Endothelial cell of umbilical vein (primary cell): Measurements from ENCODE around the gene BNIP2. TPM values are rescaled to one million over a fixed set of nuclear protein-coding genes. Genes with fewer than 3 reads are reported as not detected.

Experiments
- BruUV-seq: library from RNA; stranded (reverse); fragments of 400-500 nt; replicated peaks from 2 replicates; lab custom pipeline; 2021; lab: Mats Ljungman, UMichigan
- CTCF ChIA-PET: fragments of 300-600, 350-600 bp; sonication (Branson Sonifier 250); formaldehyde crosslinking; loops from one replicate; lab custom pipeline; 2021; ENCODE audit warnings: antibody characterized with exemption, inconsistent platforms; lab: Charles Lee
- POLR2A ChIA-PET: fragments of 300-600, 350-600 bp; sonication (Branson Sonifier 250); formaldehyde crosslinking; loops from one replicate; lab custom pipeline; 2021; ENCODE audit warnings: antibody characterized with exemption, inconsistent platforms; lab: Charles Lee
- DNase-seq: peaks from one replicate; pipeline ENCODE4 v3.0.0-alpha.2; 2011; ENCODE audit warnings: low read depth, low spot score
- FAIRE-seq: peaks from 2 replicates; lab custom pipeline; 2011; peaks lifted over from hg19 to GRCh38; lab: Jason Lieb, UNC
- H2AFZ ChIP-seq: 2 replicates; pipeline ENCODE4 v1.6.0; 2012; ENCODE audit warnings: low read depth, low read length, control low read depth, inconsistent platforms
- H3K27ac ChIP-seq: 2 replicates; pipeline ENCODE4 v1.5.1; 2011; ENCODE audit warnings: low read depth, mild to moderate bottlenecking, control low read depth, low read length, moderate library complexity; ENCODE audit not compliant: insufficient read depth
- H3K27me3 ChIP-seq, 2 experiments: 2 replicates each; pipeline versions ENCODE4 v1.6.0 to v1.6.1; 2011; ENCODE audit warnings: low read length in 2 of 2, mixed read lengths in 1 of 2; ENCODE audit not compliant: control insufficient read depth in 2 of 2, insufficient read depth in 2 of 2
- H3K36me3 ChIP-seq, 2 experiments: 2 replicates in 1 of 2; 3 replicates in 1 of 2; pipeline ENCODE4 v1.5.1; 2011; ENCODE audit warnings: low read length in 2 of 2, mild to moderate bottlenecking in 1 of 2, moderate library complexity in 1 of 2; ENCODE audit not compliant: control insufficient read depth in 2 of 2, insufficient read depth in 2 of 2; ENCODE audit errors: extremely low read depth in 1 of 2
- H3K4me1 ChIP-seq: 3 replicates; pipeline ENCODE4 v1.5.1; 2011; ENCODE audit warnings: mild to moderate bottlenecking, low read length; ENCODE audit not compliant: control insufficient read depth, insufficient read depth; ENCODE audit errors: extremely low read depth
- H3K4me2 ChIP-seq: 2 replicates; pipeline ENCODE4 v1.6.1; 2011; ENCODE audit warnings: low read length, control low read depth, mixed read lengths; ENCODE audit not compliant: insufficient read depth
- H3K4me3 ChIP-seq, 3 experiments: fragments of 200-600 bp in 1 of 3; sonication (generic), shearing (Covaris generic) in 1 of 3; replicated peaks in 1 of 3; 2 replicates each; pipeline ENCODE4 v1.5.1; 2011 to 2016; ENCODE audit warnings: control low read depth in 3 of 3, low read length in 3 of 3, mild to moderate bottlenecking in 2 of 3, inconsistent platforms in 1 of 3, low read depth in 1 of 3, moderate library complexity in 1 of 3; ENCODE audit not compliant: insufficient read depth in 1 of 3
- H3K79me2 ChIP-seq: 2 replicates; pipeline ENCODE4 v1.6.0; 2012; ENCODE audit warnings: low read length, inconsistent platforms; ENCODE audit not compliant: control insufficient read depth, insufficient read depth
- H3K9ac ChIP-seq: replicated peaks from 2 replicates; pipeline ENCODE3; 2011; ENCODE audit warnings: low read length, control low read depth; ENCODE audit not compliant: insufficient read depth; ENCODE audit errors: extremely low read depth
- H3K9me1 ChIP-seq: replicated peaks from 3 replicates; pipeline ENCODE4 v1.6.0; 2011; ENCODE audit warnings: mild to moderate bottlenecking, low read length; ENCODE audit not compliant: control insufficient read depth, insufficient read depth; ENCODE audit errors: extremely low read depth
- H3K9me3 ChIP-seq: replicated peaks from 2 replicates; pipeline ENCODE4 v1.5.1; 2012; ENCODE audit warnings: low read length, inconsistent platforms; ENCODE audit not compliant: control insufficient read depth, insufficient read depth
- H4K20me1 ChIP-seq: replicated peaks from 2 replicates; pipeline ENCODE3; 2011; ENCODE audit warnings: mild to moderate bottlenecking, low read length; ENCODE audit not compliant: control insufficient read depth, insufficient read depth; ENCODE audit errors: extremely low read depth
- EZH2 ChIP-seq: IDR thresholded peaks from 2 replicates; pipeline ENCODE4 v1.6.1; 2012; ENCODE audit warnings: borderline replicate concordance, low read depth, mild to moderate bottlenecking, moderate library complexity, low read length, inconsistent platforms; ENCODE audit not compliant: severe bottlenecking
- FOS ChIP-seq: IDR thresholded peaks from 2 replicates; pipeline ENCODE4 v1.6.1; 2011; ENCODE audit warnings: mild to moderate bottlenecking, low read length, moderate library complexity, borderline replicate concordance; ENCODE audit not compliant: insufficient read depth
- GATA2 ChIP-seq: IDR thresholded peaks from 2 replicates; pipeline ENCODE4 v1.7.0; 2011; ENCODE audit warnings: low read depth, mild to moderate bottlenecking, moderate library complexity, mixed read lengths, low read length; ENCODE audit not compliant: insufficient read length, insufficient read depth
- JUN ChIP-seq: IDR thresholded peaks from 2 replicates; pipeline ENCODE4 v1.6.1; 2011; ENCODE audit warnings: borderline replicate concordance, low read depth; ENCODE audit not compliant: insufficient read length, insufficient read depth
- MYC ChIP-seq: IDR thresholded peaks from one replicate; pipeline ENCODE4 v1.6.1; 2011; ENCODE audit warnings: mild to moderate bottlenecking, low read depth, low read length
- POLR2A ChIP-seq: IDR thresholded peaks from 2 replicates; pipeline ENCODE4 v1.6.1; 2012; ENCODE audit warnings: low read depth, mild to moderate bottlenecking, control low read depth, low read length
- POLR2AphosphoS5 ChIP-seq: IDR thresholded peaks from 2 replicates; pipeline ENCODE4 v1.6.1; 2012; ENCODE audit warnings: low read depth, mild to moderate bottlenecking, control low read depth, low read length, moderate library complexity; ENCODE audit not compliant: insufficient read depth
- dilution Hi-C: fragments of 300-500 bp; cut with MboI; formaldehyde crosslinking; loops from one replicate; pipeline ENCODE4 v1.15.0; 2019; ENCODE audit warnings: low sequenced_read_pairs; ENCODE audit not compliant: extremely low pct_ligation_motif_present
- intact Hi-C: fragments of 100-400 bp; cut with micrococcal nuclease; formaldehyde crosslinking; loops from one replicate; pipeline ENCODE4 v1.10.0; 2022
- polyA plus RNA-seq, 4 experiments: library from polyadenylated mRNA; depleted of rRNA in 3 of 4; stranded (reverse) in 3 of 4; unstranded in 1 of 4; fragments of >200 nt; gene quantifications; 2 replicates each; pipeline versions ENCODE4 v1.2.1 to v1.2.3, GENCODE V29; 2011 to 2012; ENCODE audit warnings: missing spikeins in 1 of 4
- total RNA-seq: library from RNA; stranded (reverse); gene quantifications from 2 replicates; pipeline ENCODE4 v1.2.3, GENCODE V29; 2021
- TF ChIP-seq, protein P1 (sequence below), 2 donors: IDR thresholded peaks; 1 replicate in 1 of 2; 2 replicates in 1 of 2; pipeline ENCODE4 v1.5.1; 2011; ENCODE audit warnings: low read length in 2 of 2, mild to moderate bottlenecking in 2 of 2, moderate library complexity in 2 of 2, control low read depth in 1 of 2, inconsistent platforms in 1 of 2, low read depth in 1 of 2; ENCODE audit not compliant: insufficient read depth in 1 of 2; ENCODE audit errors: extremely low read depth in 1 of 2
- TF ChIP-seq, protein P2 (sequence below): IDR thresholded peaks from 2 replicates; pipeline ENCODE4 v1.6.1; 2011; ENCODE audit not compliant: insufficient read depth, insufficient read length

Gene BNIP2
- total and polyA plus RNA-seq, 2 donors (not counting 3 experiments of a cell fraction or from before 2014, with no cell fraction given), result 39.1 to 90.1 TPM

GRCh38 chr15:59721411-59721810 lies 32.3 kb upstream of the BNIP2 start:
- Histone ChIP-seq H2AFZ (no peak overlapping the region), H3K79me2 (no peaks in the 10 kb centered on the region), H4K20me1 (no peaks in the 10 kb centered on the region), H3K27me3 (peaks cover 0 to 15% of the 10 kb centered on the region in 2 experiments), H3K4me3 (no peak overlapping the region), H3K27ac (no peak overlapping the region), H3K9me1 (no peaks in the 10 kb centered on the region), H3K9ac (no peak overlapping the region), H3K4me1 (no peaks in the 10 kb centered on the region), H3K36me3 (no peaks in the 10 kb centered on the region), H3K9me3 (no peaks in the 10 kb centered on the region), H3K4me2 (no peak overlapping the region)
- no TSS peak for BruUV-seq
- dilution Hi-C loops (no loop called here), intact Hi-C loops (loop anchor here (10.0 kb wide), 1 partner anchor 193 kb away; no protein-coding TSS in a partner anchor)
- no peak for DNase-seq
- no peak for FAIRE-seq
- CTCF ChIA-PET, result interaction anchor here (1.4 kb wide), 1 partner anchor 606 kb away, joined by 8 read pairs; no protein-coding TSS in a partner anchor
- POLR2A ChIA-PET, result no interaction called here
- TF ChIP-seq MYC (no peak), POLR2AphosphoS5 (no peak), POLR2A (no peak), FOS (no peak), EZH2 (no peak), GATA2 (no peak), JUN (no peak)
- TF ChIP-seq, protein P1, sequence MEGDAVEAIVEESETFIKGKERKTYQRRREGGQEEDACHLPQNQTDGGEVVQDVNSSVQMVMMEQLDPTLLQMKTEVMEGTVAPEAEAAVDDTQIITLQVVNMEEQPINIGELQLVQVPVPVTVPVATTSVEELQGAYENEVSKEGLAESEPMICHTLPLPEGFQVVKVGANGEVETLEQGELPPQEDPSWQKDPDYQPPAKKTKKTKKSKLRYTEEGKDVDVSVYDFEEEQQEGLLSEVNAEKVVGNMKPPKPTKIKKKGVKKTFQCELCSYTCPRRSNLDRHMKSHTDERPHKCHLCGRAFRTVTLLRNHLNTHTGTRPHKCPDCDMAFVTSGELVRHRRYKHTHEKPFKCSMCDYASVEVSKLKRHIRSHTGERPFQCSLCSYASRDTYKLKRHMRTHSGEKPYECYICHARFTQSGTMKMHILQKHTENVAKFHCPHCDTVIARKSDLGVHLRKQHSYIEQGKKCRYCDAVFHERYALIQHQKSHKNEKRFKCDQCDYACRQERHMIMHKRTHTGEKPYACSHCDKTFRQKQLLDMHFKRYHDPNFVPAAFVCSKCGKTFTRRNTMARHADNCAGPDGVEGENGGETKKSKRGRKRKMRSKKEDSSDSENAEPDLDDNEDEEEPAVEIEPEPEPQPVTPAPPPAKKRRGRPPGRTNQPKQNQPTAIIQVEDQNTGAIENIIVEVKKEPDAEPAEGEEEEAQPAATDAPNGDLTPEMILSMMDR (IDR thresholded peaks at IDR 0.05; ENCODE audit: extremely low read depth in 1 of 2, insufficient read depth in 1 of 2, low read depth in 1 of 2, low read length in 2 of 2), result no peak
- TF ChIP-seq, protein P2, sequence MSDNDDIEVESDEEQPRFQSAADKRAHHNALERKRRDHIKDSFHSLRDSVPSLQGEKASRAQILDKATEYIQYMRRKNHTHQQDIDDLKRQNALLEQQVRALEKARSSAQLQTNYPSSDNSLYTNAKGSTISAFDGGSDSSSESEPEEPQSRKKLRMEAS, result no peak
